Activated T-helper 1 cell treated with Interleukin-2 at 50 U/mL for 16 hours (primary cell): ENCODE results near the gene GATA6.

Experiments
- DNase-seq: peaks from one replicate; pipeline ENCODE4 v3.0.0-alpha.2; 2020; ENCODE audit warnings: low read depth

Gene GATA6

DNA sequence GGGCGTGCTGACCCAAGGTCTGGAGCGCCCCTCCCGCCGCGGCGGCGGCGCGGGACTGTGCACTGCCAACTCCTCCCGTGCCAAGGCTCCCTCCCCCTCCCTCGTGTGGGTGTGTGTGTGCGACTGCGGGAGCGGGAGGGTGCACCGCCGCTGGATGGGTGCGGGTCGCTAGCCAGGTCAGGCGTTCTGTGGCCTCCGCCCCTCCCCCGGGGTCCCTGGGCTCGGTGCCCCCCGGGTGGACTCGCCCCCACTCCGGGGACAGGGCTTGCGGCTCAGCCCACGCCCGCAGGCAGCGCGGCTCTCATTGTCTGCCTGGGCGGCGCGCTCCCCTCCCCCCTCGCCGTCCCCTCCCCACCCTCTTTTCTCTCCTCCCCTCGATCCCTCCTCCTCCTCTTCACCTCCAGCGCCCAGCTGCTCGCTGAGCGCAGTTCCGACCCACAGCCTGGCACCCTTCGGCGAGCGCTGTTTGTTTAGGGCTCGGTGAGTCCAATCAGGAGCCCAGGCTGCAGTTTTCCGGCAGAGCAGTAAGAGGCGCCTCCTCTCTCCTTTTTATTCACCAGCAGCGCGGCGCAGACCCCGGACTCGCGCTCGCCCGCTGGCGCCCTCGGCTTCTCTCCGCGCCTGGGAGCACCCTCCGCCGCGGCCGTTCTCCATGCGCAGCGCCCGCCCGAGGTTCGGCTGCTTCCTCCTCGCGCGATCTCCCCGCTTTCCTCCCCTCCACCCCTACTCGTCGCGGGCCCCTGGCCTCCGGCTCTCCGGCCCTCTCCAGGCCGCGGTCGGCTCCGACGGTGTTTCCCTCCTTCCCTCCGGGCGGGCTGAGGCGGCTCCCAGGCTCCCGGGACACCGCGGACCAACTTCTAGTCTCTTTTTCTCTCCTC, at the start of gene GATA6:
TSS of gene GATA6 (plus strand) at position 579 of the 878 bp plus-strand sequence. CDS start 1,556 bp downstream, outside the sequence.
- no peak for DNase-seq

DNA sequence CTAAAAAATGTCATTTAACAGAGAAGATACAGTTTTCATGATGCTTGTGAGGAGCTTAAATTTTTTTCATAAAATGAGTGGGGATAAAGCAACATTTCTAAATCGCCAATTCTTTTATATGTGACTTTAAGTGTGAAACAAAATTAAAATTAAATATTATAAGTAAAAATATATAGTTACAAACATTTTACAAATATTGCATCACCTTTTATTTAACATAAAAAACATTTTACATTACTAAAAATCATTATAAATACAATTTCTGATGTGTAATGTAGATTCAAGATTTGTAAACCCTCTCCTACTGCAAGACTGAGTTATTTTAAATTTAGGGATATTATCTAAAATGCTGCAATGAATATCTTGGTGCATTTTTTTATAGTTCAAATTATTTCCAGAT, 44.4 kb upstream of the GATA6 start:
- no peak for DNase-seq

DNA sequence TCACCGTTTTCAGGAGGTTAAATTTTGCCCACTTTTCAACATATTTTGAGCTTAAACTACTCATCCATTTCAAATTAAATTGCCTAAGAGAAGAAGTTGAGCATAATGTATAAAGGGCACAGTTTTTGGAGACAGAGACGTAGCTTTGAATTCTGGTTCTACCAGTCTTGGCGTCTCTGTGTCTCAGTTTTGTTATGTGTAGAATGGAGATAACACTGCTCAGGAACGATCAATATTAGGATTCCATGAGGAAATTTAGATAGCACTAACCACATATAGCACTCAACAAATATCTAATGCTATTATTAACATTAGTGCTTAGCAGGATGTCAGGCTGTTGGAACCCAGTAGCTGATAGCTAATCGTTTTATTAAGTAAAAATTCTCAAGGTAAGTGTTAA, 40.4 kb upstream of the GATA6 start:
- DNase-seq = no peak

DNA sequence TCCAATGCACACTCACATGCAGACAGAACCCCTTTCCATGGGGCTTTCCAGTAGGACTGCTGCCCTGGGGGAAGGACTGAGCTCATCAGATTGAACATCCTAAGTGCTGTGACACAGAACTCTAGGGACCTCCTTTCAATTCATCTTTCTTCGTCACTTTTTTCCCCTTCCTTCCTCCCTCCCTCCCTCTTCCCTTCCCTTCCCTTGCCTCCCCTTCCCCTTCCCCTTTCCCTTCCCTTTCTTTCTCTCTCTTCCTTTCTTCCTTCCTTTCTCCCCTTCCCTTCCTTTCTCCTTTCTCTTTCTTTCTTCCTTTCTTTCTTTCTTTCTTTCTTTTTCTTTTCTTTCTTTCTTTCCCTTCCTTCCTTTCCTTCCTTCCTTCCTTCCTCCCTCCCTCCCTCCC, 39.6 kb upstream of the GATA6 start:
- no peak for DNase-seq

DNA sequence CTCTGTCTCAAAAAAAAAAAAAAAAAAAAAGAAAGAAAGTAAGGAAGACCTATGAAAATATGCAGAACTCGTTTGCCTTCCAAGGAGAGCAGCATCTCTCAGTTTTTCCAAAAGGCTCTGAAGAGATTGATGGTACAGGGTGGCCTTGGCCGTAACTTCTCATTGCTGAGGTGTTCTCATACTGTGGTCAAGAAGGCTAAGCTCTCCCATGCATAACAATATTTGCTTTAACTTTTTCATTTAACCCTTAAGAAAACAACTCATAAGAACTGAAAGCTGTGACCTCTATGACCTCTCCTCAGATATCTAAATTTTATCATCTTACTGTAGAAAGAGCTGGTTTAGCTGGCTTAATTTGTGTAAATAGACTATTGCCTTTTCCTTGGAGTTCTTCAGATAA, 37.1 kb upstream of the GATA6 start:
- DNase-seq = no peak

DNA sequence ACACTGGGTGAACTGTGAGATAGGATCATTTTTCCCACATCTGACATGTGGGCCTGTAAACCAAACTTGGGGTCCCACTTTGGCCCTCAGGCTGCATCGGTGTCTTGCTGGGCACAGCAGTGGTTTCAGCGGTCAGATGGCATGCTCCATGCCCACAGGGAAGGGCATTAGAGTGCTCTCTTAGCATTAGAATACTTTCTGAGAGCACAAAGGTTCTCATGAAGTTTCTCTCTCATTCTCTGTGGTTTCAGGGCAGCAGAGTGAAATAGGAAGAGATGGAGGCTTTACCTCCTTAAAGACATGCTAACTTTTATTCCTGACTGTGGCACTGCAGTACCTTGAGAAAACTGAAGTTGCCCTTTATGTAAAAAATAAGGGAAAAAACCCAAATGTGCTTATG, 36.6 kb upstream of the GATA6 start:
- no peak for DNase-seq

DNA sequence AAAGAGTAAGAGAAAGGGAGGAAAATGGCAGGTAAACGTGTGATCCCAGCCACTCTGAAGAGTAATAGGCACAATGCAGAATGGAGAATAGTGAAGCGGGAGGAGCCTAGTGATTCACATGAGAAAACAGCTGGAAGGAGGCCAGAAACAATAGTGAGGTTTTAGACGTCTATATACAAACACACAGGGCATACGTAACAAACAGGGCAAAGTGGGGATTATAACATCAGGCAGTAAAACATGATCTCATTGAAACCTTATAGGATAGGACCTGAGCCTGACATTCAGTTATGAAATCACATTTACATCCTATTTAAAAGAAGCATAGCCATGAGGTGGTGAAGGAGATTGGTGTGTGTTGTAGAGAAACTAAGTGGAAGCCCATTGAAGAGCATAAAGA, 33.0 kb upstream of the GATA6 start:
- DNase-seq = no peak

DNA sequence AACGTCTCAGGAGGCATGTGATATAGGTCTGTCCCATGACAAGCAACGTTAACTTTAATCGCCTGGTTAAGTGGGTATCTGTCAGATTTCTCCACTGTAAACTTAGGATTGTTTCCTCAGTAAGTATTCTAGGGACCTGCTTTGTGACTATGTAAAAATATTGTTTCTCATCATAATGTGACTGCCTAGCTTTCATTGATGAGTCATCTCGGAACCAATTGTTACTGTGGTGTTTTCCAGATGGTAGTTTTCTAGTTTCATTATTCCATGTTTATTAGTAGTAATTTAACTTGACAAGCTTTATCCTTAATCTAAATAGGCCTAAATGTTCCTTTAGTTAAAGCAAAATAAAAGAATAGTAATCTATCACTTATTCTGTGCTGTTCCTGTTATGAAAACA, 28.2 kb upstream of the GATA6 start:
- no peak for DNase-seq

DNA sequence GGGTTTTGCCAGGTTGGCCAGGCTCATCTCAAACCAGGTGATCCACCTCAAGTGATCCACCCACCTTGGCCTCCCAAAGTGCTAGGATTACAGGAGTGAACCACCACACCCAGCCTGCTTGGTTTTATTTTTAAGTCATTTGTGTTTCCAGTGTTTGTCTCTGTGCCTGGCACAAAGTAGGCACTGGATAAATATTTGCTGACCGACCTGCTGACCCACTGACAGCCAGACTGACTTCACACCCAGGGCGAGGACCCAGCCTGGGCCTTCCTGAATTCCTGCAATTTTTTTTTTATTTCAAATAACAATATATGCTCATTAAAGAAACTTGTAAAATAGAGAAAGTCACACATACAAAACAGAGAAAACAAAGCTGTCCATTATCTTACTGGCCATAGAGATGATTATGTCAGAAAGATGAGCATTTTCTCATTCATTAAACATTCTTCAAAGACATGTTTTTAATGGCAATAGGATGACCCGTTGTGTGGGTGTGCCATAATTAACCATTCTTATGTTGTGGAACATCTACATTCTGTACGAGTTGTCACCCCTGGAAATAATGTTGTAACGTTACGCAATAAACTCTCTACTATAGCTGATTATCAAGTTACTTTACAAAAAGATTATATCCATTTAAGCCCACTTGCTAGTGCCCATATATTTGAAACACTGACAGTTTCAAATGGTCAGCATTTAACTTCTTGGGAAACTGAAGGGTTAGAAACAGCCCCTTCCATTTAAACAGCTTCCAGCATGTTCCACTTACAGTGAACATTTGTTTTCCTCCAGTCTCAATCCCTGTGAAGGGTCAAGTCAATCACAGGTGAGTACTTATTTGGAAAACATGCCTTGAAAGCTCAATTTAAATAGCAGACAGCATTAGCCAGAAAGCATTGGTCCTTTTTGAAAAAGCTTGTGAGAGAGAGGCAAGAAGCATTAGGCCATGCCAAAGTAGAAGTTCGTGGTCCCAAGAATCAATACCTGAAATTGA, 25.7 kb upstream of the GATA6 start:
- no peak for DNase-seq

DNA sequence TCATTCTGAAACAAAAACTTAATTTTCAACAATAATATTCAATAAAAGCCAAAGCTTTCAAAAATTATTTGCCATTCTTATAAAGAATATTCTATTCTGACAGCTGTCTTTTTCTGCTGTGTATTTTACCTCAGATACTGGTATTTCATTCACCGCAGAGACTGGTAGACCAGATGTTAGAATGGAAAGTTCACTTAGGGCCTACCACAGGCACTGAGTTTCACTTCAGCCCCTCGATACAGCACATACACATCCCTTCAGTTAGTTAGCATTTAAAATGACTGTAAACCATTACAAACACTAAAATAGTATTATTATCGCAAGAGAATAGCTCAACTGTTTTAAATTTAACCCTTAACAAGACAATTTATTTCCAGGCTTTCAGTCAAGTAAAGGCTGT, 24.2 kb upstream of the GATA6 start:
- no peak for DNase-seq

DNA sequence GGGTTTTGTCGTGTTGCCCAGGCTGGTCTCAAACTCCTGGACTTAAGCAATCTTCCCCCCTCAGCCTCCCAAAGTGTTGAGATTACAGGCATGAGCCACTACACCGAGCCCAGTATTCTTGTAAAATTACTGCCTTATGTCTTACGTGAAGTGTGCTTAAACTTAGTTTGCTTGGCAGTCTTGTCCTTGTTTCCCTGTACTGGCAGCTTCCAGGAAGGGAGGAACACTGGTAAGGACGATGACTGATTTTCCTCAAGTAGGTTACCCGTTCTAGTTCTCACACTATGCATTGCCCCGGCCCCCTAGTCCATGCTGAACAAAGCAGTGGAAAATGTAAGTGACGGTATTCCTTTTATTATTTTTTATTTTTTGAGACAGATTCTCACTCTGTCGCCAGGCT, 19.7 kb upstream of the GATA6 start:
- DNase-seq = no peak

DNA sequence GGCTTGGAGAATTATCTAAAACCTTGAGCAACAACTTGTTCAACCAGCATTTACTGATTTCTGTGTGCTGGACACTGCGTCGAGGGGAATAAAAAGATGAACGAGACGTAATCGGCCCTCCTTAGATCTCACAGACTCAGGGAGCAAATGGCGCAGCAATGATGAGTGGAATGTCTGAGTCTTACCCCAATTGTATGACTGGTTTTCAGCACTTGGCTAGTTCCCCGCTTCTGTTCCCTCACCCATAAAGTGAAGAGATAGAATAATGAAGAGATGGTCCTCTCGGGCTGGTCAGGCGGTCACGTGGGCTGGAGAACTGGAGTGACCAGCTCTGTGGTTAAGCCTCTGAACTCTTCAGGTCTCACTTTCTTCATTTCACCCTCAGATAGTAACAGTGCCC, 17.3 kb upstream of the GATA6 start:
- no peak for DNase-seq

DNA sequence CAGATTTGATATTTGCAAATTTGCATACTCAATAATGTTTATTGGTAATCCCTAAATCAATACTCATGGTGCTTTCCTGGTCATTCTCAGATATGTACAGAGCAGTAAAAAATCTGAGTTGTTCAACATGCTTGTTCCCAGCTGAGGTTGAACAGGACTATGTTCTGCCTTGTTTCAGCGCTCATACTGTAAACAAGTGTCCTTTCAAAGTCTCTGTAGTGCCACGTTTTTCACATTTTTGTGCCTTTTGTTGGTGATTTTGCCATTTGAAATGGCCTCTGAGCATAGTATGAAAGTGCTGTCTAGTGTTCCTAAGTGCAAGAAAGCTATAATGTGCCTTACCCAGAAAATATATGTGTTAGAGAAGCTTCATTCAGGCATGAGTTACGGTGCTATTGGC, 16.0 kb upstream of the GATA6 start:
- no peak for DNase-seq

DNA sequence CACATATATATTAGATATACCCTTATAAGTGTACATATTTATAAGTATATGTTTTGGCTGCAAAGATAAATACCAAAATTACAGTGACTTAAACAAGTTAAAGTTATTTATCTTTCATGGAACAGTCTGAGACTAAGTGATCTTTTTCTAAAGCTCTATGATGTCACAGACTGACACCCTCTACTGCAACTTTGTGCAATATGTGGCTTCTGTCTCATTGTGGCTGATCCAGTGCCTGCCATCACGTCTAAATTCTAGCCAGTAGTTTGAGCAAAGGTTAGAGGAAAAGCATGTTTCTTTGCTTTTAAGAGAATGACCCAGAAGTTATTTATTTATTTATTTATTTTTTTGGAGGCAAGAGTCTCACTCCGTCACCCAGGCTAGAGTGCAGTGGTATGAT, 13.8 kb upstream of the GATA6 start:
- no peak for DNase-seq

DNA sequence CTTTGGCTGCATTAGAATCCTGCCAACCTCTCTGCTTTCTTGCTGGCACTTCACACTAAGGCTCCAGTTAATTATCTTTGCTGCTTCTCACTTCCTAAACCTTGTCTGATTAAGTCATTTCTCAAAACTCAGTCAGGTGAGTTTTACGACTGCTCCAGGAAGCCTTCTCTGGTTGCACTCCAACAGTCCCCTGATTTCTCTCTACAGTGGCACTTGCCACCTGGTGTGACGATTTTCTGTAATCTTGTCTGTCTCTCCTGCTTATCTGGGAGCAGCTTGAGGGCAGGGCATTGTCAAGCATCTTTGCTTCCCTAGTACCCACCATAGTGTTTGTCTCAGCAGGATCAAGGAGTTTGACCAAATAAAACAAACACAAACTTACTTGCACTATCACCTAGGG, 10.4 kb upstream of the GATA6 start:
- DNase-seq = no peak

DNA sequence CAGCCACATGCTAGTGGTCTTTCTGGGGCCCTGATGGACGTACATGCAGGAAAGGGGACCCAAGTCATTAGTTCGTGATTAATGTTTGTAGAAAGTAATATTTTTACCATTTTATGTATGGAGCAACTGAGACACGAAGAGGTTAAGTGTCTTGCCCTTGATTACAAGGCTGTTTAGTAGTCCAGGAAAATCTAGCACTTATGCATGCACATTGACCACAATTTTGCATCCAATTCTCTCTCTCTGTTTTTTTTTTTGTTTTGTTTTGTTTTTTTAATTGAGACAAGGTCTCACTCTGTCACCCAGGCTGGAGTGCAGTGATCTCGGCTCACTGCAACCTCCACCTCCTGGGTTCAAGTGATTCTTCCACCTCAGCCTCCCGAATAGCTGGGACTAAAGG, 8.3 kb upstream of the GATA6 start:
- no peak for DNase-seq

DNA sequence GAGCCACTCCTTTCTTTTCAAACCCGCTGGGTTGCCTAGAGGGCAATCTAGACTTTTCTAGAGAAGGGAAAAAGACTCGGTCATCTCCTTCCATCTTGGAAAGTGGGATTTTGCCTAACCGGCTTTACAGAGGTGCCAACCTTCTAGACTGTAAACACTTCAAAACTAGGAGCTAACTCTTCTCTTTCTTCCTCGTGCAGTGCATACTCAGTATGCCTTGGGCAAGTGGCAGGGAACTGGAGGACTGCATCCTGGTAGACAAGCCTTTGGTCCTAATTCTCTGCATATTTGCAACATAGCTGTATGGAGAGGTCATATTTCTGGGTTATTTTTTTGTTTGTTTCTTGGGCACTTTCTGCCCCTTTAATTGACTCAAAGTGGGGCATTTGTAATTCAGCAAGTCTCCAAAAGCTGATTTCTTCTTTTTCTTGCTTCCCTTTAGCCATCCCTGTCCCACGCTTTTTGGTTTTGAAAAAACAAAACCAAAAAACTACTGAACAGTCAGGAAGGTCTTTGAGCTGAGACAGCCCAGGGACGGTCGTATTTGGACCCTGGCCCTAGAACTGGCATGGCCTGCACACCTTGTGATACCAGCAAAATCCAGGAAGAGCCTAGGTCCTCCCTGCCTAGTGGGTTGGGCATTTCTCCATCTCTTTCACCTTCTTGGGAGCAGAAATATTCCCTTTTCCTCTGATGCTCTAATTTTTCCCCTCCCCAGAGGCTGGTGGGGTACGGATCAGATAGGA, 5.8 kb upstream of the GATA6 start:
- DNase-seq = no peak

DNA sequence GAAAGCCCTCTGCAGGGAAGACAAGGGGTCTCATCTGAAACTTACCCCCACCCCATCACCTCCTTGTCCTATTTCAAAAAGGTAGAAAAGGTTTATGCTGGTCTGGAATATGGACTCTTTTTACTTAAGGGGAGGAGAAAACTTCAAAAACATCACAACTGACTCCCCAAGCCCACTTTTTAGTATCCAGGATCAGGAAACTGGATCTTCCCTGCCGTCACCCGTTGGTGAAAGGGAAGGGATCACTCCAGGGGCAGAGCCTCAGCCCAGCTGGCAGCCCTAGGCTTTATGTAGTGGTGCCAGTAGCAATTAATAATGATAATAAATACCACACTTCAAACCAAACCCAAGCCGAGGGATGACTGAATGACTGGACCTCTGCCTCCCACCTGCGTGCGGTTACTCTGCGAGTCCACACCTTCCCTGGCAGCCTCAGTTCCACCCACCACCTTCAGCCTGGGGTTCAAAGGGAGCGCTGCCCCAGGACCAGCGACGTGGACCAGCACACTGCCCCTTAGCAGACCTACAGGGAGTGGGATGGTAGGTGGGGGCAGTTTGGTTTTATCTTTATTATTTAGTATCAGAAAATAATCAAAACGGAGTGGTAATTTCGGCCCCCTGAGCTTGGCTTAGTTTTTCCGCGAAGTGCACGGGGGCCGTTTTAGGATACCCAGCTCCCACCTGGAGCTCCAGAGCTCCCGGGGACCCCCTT, 4.9 kb upstream of the GATA6 start:
- DNase-seq = no peak

DNA sequence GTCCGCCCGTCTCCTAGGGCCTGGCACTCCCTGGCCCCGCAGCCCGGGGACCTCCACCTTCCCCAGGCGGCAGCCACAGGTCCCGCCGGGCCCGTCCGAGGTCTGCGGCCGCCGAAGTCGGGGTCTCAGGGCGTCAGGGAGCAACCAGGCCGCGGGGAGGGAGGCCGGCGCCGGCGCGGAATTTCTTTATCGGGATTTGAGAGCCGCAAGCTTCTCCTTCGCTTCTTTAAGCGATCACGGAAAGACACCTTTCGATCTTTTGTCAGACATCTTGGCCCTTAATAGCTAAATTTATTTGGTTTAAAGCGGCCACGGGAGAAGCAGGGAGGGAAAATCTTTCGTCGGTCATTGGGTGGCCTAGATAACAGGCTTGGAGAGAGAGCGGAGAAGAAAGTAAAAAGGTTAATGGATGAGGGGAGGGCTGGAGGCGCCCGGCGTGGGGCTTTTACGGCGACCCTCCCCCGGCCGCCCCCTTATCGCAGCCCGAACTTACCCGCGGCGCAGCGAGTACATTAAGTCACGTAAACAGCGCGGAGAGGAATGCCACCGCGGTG, 4.3 kb upstream of the GATA6 start:
- no peak for DNase-seq

DNA sequence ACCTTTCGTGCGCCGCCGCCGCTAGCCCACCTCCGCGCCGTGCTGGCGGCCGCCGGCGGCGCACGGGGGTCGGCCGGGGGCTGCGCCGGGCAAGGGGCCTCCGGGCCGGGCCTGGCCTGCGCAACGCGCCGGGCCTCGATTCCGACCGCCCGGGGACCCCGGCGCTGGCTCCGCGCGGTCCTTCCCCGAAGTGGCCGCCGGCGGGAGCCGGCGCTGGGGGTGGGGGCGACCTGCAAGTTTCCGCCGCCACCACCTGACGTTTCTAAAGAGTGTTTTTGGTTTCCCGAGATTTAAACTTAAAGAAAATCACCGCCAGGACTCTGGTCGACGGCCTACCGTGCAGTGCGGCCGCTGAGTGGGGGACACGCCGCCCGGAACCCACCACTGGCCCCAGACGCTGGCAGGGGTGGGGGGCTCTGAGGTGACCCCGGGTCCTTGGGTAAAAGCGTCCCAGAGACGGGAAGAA, 3.8 kb upstream of the GATA6 start:
- DNase-seq = no peak
